GM19328 (cell line): ENCODE results near the gene SLC22A1.
"Not testable (repeated sequence)": the region's sequence is repeated elsewhere in the genome, so short reads cannot be mapped to it uniquely, and the experiment has no call there.

Experiments used
- ATAC-seq: cut with Tn5 transposase; IDR thresholded peaks from one replicate; pipeline ENCODE4 v1.9.1; 2021; ENCODE audit warnings: mild to moderate bottlenecking, moderate library complexity; ENCODE audit not compliant: unreplicated experiment

Gene SLC22A1

GRCh38 chr6:160137130-160137988, 15.7 kb downstream of the SLC22A1 start:
- no peak for ATAC-seq

DNA sequence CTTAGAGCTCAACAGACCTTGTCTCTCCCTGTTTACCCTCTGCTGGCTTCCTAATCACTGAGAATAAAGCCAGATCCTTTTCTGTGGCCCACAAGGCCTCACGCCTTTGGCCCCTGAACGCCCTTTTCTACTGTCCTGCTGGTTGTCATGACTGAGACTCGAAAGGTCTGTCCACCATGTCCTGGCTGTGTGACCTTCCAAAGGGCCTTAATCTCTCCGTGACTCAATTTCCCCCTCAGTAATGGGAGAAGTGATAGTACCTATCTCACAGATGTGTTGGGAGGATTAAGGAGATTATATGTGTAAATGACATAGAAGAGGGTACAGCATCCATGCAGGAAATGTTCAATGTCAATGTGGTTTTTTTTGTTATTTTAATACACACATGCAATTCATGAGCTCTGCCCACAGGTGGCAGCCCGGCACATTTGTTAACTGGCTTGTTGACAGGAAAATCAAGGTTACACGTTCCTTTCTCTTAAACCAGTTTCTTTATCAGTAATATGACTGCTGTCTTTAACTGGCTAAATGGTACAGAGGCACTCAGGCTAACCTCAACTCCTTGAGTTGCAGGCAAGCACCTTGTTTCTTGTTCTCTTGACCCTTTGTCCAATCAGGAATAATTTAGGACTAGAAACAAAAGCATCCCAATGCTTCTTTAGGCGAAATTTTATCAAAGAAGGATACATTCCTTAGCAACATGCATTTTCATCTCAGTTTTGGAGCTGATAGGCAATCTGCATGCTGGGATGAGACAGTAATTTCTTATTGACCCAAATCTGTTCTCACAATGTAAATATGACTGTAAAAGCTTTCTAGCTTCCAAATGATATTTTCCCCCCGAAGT, 16.6 kb downstream of the SLC22A1 start:
- no peak for ATAC-seq

DNA sequence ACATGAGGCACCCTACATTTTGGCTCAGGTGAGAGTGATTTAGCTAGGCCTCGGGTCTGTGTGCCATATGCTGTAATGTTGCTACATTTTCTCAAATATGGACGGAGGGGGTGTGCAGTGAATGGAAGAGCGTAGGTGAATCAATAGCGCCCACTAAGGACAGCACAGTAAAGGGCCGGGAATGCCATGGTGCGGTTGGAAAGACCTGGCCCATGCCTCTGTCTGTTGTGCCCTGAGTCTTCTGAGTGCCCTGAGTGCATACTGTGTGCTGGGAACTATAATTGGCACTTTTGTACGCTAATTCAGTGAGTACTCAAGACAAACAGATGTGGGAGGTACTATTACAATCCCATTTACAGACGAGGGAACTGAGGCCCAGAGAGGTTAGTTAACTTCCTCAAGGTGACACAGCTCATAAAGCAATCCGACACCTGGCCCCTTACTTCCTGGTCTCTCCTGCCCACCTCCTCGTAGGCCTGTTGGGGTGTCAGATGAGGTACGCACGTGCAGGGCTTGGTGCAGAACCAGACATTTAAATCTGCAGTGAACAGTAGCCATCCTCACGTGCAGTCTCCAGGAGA, 17.3 kb downstream of the SLC22A1 start:
- no peak for ATAC-seq

GRCh38 chr6:160139420-160139851, 17.8 kb downstream of the SLC22A1 start:
- no peak for ATAC-seq

DNA sequence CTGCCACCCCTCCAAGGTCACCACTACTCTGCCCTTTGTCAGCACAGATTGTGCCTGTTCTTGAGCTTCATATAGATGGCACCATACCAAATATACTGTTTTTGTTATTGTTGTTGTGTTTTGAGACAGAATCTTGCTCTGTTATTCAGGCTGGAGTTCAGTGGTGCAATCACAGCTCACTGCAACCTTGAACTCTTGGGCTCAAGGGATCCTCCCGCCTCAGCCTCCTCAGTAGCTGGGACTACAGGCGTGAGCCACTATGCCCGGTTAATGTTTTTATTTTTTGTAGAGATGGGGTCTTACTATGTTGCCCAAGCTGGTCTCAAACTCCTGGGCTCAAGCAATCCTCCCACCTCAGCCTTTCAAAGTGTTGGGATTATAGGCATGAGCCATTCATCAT, 18.9 kb downstream of the SLC22A1 start:
- ATAC-seq: not testable (repeated sequence)

GRCh38 chr6:160141001-160141726, 19.5 kb downstream of the SLC22A1 start:
- ATAC-seq: no peak

DNA sequence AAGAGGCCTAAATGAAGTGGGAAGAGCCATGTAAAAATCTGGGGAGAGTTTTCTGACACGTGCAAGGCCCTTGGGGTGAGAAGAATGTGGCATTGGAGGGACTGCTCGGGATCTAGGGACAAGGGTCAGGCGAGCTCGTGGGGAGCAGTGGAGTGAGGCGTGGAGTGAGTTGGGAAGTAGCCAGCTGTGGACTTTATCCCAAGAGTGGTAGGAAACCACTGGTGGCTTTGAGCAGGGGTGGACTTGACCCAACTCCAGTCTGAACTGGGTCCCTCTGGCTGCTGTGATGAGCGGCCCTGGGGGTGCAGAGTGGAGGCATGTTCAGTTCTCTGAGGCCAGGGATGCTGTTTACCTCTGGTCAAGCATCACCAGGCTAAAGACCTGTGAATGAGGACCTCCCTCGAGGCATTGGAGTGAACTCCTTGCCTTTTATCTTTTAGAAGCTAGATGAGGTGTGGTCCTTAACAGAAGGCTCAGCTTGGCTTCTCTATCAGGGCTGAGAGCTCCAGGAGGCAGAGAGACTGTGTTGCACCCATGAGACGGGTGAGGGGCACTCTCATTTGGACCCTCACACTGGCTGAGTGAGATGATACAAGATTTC, 20.6 kb downstream of the SLC22A1 start:
- no peak for ATAC-seq

GRCh38 chr6:160146454-160147145, 25.0 kb downstream of the SLC22A1 start:
- no peak for ATAC-seq

DNA sequence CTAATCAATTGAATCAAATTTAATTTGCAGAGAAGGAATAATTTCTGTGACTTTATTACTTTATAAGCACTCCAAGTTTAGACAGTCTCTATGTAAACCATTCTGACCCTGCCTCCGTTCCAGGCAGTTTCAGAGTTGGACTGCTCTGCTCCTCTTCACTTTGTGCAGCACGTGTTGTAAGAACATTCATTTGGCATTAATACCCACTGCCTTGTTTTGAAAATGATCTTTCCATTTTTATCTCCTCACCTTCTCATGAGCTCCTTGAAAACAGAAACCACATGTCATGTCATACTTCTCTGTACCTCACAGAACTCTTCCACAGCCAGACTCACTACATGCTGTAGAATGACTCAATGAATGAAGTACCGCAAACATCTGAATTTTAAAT, 25.5 kb downstream of the SLC22A1 start:
- no peak for ATAC-seq

GRCh38 chr6:160154471-160154870, 32.9 kb downstream of the SLC22A1 start:
- no peak for ATAC-seq

- ATAC-seq: no peak
These were observed 35.2 kb downstream of the SLC22A1 start for GRCh38 chr6:160156842-160157241.

DNA sequence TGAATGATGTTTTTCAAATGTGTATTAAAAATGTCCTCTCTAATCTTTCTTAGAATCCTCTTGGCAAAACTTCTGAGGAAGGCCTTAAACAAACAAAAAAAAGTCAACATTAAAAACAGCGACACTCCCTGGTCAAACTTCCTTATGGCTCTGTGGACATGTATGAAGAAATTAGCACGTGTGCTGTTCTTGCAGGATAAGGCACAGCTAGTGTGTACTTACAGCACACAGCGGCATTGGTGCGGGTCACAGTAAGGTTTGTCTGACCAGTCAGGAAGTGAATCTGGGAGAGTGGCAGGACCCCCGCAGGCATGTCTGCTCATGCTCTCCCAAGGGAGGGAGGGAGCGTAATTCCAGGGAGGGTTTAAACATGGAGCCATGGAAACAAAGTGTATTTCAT, 38.8 kb downstream of the SLC22A1 start:
- no peak for ATAC-seq

GRCh38 chr6:160160929-160161646, 39.5 kb downstream of the SLC22A1 start:
- ATAC-seq: no peak

GRCh38 chr6:160161647-160161986, 40.0 kb downstream of the SLC22A1 start:
- no peak for ATAC-seq

GRCh38 chr6:160162030-160162566, 40.5 kb downstream of the SLC22A1 start:
- no peak for ATAC-seq

GRCh38 chr6:160163425-160163824, 41.8 kb downstream of the SLC22A1 start:
- no peak for ATAC-seq

GRCh38 chr6:160163912-160164311, 42.3 kb downstream of the SLC22A1 start:
- ATAC-seq: no peak

DNA sequence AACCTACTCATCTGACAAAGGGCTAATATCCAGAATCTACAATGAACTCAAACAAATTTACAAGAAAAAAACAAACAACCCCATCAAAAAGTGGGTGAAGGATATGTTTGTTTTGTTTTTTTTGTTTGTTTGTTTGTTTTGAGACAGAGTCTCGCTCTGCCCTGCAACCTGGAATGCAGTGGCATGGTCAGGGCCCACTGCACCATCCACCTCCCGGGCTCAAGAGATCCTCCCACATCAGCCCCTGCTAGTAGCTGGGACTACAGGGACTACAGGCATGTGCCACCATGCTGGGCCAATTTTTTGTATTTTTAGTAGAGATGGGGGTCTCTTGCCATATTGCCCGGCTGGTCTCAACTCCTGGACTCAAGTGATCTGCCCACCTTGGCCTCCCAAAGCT, 44.3 kb downstream of the SLC22A1 start:
- not testable (repeated sequence) for ATAC-seq
